Loucy (cell line): ENCODE results near the gene PAQR8.

Experiments
- H2AFZ ChIP-seq: fragments of 200-600 bp; sonication (generic); 2 replicates; pipeline ENCODE4 v1.6.0; 2016; ENCODE audit warnings: antibody characterized with exemption, mild to moderate bottlenecking, low read length, moderate library complexity
- H3F3A ChIP-seq: fragments of 200-600 bp; 2 replicates; pipeline ENCODE4 v1.6.0; 2016; ENCODE audit warnings: antibody characterized with exemption, low read depth, mild to moderate bottlenecking
- H3K27me3 ChIP-seq: fragments of 200-600 bp; sonication (generic); 2 replicates; pipeline ENCODE4 v1.6.1; 2014; ENCODE audit warnings: low read length, mild to moderate bottlenecking; ENCODE audit not compliant: insufficient read depth, poor library complexity, severe bottlenecking
- H3K36me3 ChIP-seq: fragments of 200-600 bp; sonication (generic); 2 replicates; pipeline ENCODE4 v1.6.1; 2016; ENCODE audit warnings: low read length; ENCODE audit not compliant: insufficient read depth
- H3K4me1 ChIP-seq: fragments of 200-600 bp; sonication (generic); 2 replicates; pipeline ENCODE4 v1.5.1; 2014; ENCODE audit warnings: low read length, mild to moderate bottlenecking; ENCODE audit not compliant: insufficient read depth, poor library complexity, severe bottlenecking
- H3K4me2 ChIP-seq: fragments of 200-600 bp; sonication (generic); 2 replicates; pipeline ENCODE4 v1.6.0; 2014; ENCODE audit warnings: antibody characterized with exemption, low read length, low read depth, mild to moderate bottlenecking; ENCODE audit not compliant: poor library complexity, severe bottlenecking
- H3K4me3 ChIP-seq: fragments of 200-600 bp; sonication (generic); 2 replicates; pipeline ENCODE4 v1.5.1; 2014; ENCODE audit warnings: low read length, mild to moderate bottlenecking, mixed read lengths; ENCODE audit not compliant: poor library complexity, severe bottlenecking
- H3K79me2 ChIP-seq: fragments of 200-600 bp; sonication (generic); 2 replicates; pipeline ENCODE4 v1.6.1; 2014; ENCODE audit warnings: low read length; ENCODE audit not compliant: insufficient read depth
- H3K9ac ChIP-seq: fragments of 200-600 bp; sonication (generic); 2 replicates; pipeline ENCODE4 v1.6.0; 2014; ENCODE audit warnings: mild to moderate bottlenecking, low read depth, low read length, moderate library complexity; ENCODE audit not compliant: poor library complexity, severe bottlenecking
- H3K9me2 ChIP-seq: fragments of 200-600 bp; sonication (generic); replicated peaks from 2 replicates; pipeline ENCODE4 v1.6.1; 2016; ENCODE audit warnings: low read depth, low read length, mixed read lengths
- H3K9me3 ChIP-seq: fragments of 200-600 bp; sonication (generic); 2 replicates; pipeline ENCODE4 v1.6.1; 2014; ENCODE audit warnings: mild to moderate bottlenecking, antibody characterized with exemption, low read length, low read depth; ENCODE audit not compliant: insufficient read depth
- H4K20me1 ChIP-seq: fragments of 200-600 bp; sonication (generic); 2 replicates; pipeline ENCODE4 v1.6.0; 2014; ENCODE audit warnings: antibody characterized with exemption, low read length, mild to moderate bottlenecking; ENCODE audit not compliant: insufficient read depth, poor library complexity, severe bottlenecking
- CTCF ChIP-seq: fragments of 200-600 bp; sonication (generic); conservative IDR thresholded peaks from 2 replicates; pipeline ENCODE4 v1.5.1; 2014; ENCODE audit warnings: mild to moderate bottlenecking, antibody characterized with exemption, low read length
- EZH2phosphoT487 ChIP-seq: fragments of 200-600 bp; IDR thresholded peaks from 2 replicates; pipeline ENCODE4 v1.6.1; 2018; ENCODE audit warnings: antibody characterized with exemption, mild to moderate bottlenecking, moderate library complexity, borderline replicate concordance

Gene PAQR8

GRCh38 chr6:52405243-52405642, 43.3 kb downstream of the PAQR8 start:
- no peaks in the 10 kb centered on the region for H3K36me3 ChIP-seq
- H3K9me2 ChIP-seq = no peaks in the 10 kb centered on the region
- no peaks in the 10 kb centered on the region for H3K27me3 ChIP-seq
- no peak overlapping the region for H2AFZ ChIP-seq
- H3K4me3 ChIP-seq = no peak overlapping the region
- H3F3A ChIP-seq = 0 out of 2 replicates have a peak, but pooled peaks cover 3% of the 10 kb centered on the region
- no peak overlapping the region for H3K4me2 ChIP-seq
- H3K9ac ChIP-seq = no peak overlapping the region
- H3K9me3 ChIP-seq = no peaks in the 10 kb centered on the region
- no peaks in the 10 kb centered on the region for H4K20me1 ChIP-seq
- TF ChIP-seq CTCF = no peak
- no peak for TF ChIP-seq EZH2phosphoT487
- no peaks in the 10 kb centered on the region for H3K79me2 ChIP-seq
- peaks cover 8% of the 10 kb centered on the region for H3K4me1 ChIP-seq

- Histone ChIP-seq H3K9ac (no peak overlapping the region), H3K4me1 (no peaks in the 10 kb centered on the region), H3K9me2 (no peaks in the 10 kb centered on the region), H3K27me3 (no peaks in the 10 kb centered on the region), H2AFZ (no peak overlapping the region), H3K4me2 (no peak overlapping the region), H4K20me1 (no peaks in the 10 kb centered on the region), H3K4me3 (no peak overlapping the region), H3K9me3 (no peaks in the 10 kb centered on the region), H3K79me2 (no peaks in the 10 kb centered on the region), H3K36me3 (no peaks in the 10 kb centered on the region), H3F3A (no peaks in the 10 kb centered on the region)
- peak; percentile 77 for TF ChIP-seq CTCF
- no peak for TF ChIP-seq EZH2phosphoT487
Measured at GRCh38 chr6:52407467-52407866, 45.5 kb downstream of the PAQR8 start.

GRCh38 chr6:52409499-52409898, 47.5 kb downstream of the PAQR8 start:
- Histone ChIP-seq H3K9me3 (no peaks in the 10 kb centered on the region), H3K9me2 (no peaks in the 10 kb centered on the region), H4K20me1 (no peaks in the 10 kb centered on the region), H3K79me2 (no peaks in the 10 kb centered on the region), H2AFZ (no peak overlapping the region), H3F3A (no peaks in the 10 kb centered on the region), H3K4me2 (no peak overlapping the region), H3K4me1 (no peaks in the 10 kb centered on the region), H3K36me3 (no peaks in the 10 kb centered on the region), H3K27me3 (no peaks in the 10 kb centered on the region), H3K9ac (no peak overlapping the region), H3K4me3 (no peak overlapping the region)
- TF ChIP-seq EZH2phosphoT487 = no peak
- TF ChIP-seq CTCF = no peak
